Trophoblast cell (in vitro differentiated cells and primary cell): ENCODE measurements around the gene MGP.

Source experiments
- DNase-seq, 2 donors: peaks; one replicate each; pipeline ENCODE4 v3.0.0-alpha.2; 2016
- H2AFZ ChIP-seq: 2 replicates; pipeline ENCODE4 v1.6.1; 2013; ENCODE audit warnings: low read length, moderate library complexity, mild to moderate bottlenecking; ENCODE audit not compliant: insufficient read depth, poor library complexity
- H2AK5ac ChIP-seq: 2 replicates; pipeline ENCODE4 v1.6.1; 2013; ENCODE audit warnings: mild to moderate bottlenecking, low read length
- H2BK120ac ChIP-seq: 2 replicates; pipeline ENCODE4 v1.6.1; 2013; ENCODE audit warnings: low read length, mild to moderate bottlenecking, moderate library complexity; ENCODE audit not compliant: insufficient read depth, poor library complexity
- H2BK12ac ChIP-seq: 2 replicates; pipeline ENCODE4 v1.6.1; 2013; ENCODE audit warnings: mild to moderate bottlenecking, low read length, moderate library complexity
- H2BK5ac ChIP-seq: 2 replicates; pipeline ENCODE4 v1.6.1; 2013; ENCODE audit warnings: low read length, low read depth, moderate library complexity, mild to moderate bottlenecking; ENCODE audit not compliant: poor library complexity
- H3K14ac ChIP-seq: 2 replicates; pipeline ENCODE4 v1.6.1; 2013; ENCODE audit warnings: mild to moderate bottlenecking, low read length
- H3K18ac ChIP-seq: 2 replicates; pipeline ENCODE4 v1.6.1; 2013; ENCODE audit warnings: mild to moderate bottlenecking, low read length
- H3K23ac ChIP-seq: 2 replicates; pipeline ENCODE4 v1.6.1; 2013; ENCODE audit warnings: low read length
- H3K27ac ChIP-seq: 2 replicates; pipeline ENCODE4 v1.5.1; 2013; ENCODE audit warnings: low read depth, mild to moderate bottlenecking, inconsistent platforms, low read length, moderate library complexity
- H3K27me3 ChIP-seq: 2 replicates; pipeline ENCODE4 v1.6.1; 2013; ENCODE audit warnings: inconsistent platforms, mild to moderate bottlenecking, low read length, moderate library complexity; ENCODE audit not compliant: insufficient read depth
- H3K36me3 ChIP-seq, 2 experiments: 1 replicate in 1 of 2; 2 replicates in 1 of 2; pipeline ENCODE4 v1.6.1; 2013; ENCODE audit warnings: low read length in 2 of 2, mild to moderate bottlenecking in 2 of 2, moderate library complexity in 1 of 2; ENCODE audit not compliant: insufficient read depth in 2 of 2, control insufficient read depth in 1 of 2
- H3K4ac ChIP-seq: 2 replicates; pipeline ENCODE4 v1.6.1; 2013; ENCODE audit warnings: low read depth, mild to moderate bottlenecking, low read length, moderate library complexity
- H3K4me1 ChIP-seq, 2 experiments: 1 replicate in 1 of 2; 2 replicates in 1 of 2; pipeline ENCODE4 v1.6.1; 2013; ENCODE audit warnings: low read length in 2 of 2, mild to moderate bottlenecking in 2 of 2, moderate library complexity in 1 of 2; ENCODE audit not compliant: insufficient read depth in 2 of 2, control insufficient read depth in 1 of 2
- H3K4me2 ChIP-seq: 2 replicates; pipeline ENCODE4 v1.6.1; 2013; ENCODE audit warnings: inconsistent platforms, mild to moderate bottlenecking, low read length, moderate library complexity
- H3K4me3 ChIP-seq: 2 replicates; pipeline ENCODE4 v1.5.1; 2013; ENCODE audit warnings: mild to moderate bottlenecking, low read depth, low read length, inconsistent platforms
- H3K79me1 ChIP-seq: one replicate; pipeline ENCODE4 v1.6.1; 2013; ENCODE audit warnings: low read length
- H3K79me2 ChIP-seq: 2 replicates; pipeline ENCODE4 v1.6.1; 2013; ENCODE audit warnings: low read length, mild to moderate bottlenecking; ENCODE audit not compliant: control insufficient read depth, insufficient read depth, poor library complexity
- H3K9ac ChIP-seq: 2 replicates; pipeline ENCODE4 v1.6.1; 2013; ENCODE audit warnings: mild to moderate bottlenecking, low read length
- H3K9me3 ChIP-seq: 2 replicates; pipeline ENCODE4 v1.6.1; 2013; ENCODE audit warnings: low read depth, mild to moderate bottlenecking, control low read depth, inconsistent platforms, low read length; ENCODE audit not compliant: insufficient read depth
- H4K12ac ChIP-seq: 2 replicates; pipeline ENCODE4 v1.6.1; 2013; ENCODE audit warnings: low read depth, mild to moderate bottlenecking, low read length, moderate library complexity
- H4K8ac ChIP-seq: 2 replicates; pipeline ENCODE4 v1.6.1; 2013; ENCODE audit warnings: low read depth, mild to moderate bottlenecking, low read length, moderate library complexity
- H4K91ac ChIP-seq: one replicate; pipeline ENCODE4 v1.6.1; 2013; ENCODE audit warnings: low read depth, mild to moderate bottlenecking, low read length, moderate library complexity
- WGBS: extraction: QIAGEN DNeasy Blood & Tissue Kit; methylation state at CpG from one replicate; pipeline ENCODE4 v1.1.7; 2013; ENCODE audit warnings: missing lambda C conversion rate; ENCODE audit not compliant: insufficient read length, insufficient coverage; ENCODE audit errors: extremely low coverage; 5-methylcytosine and 5-hydroxymethylcytosine counted together

MGP gene

GRCh38 chr12:14880890-14881453 lies 4.7 kb downstream of the MGP start:
- no peak for DNase-seq
- Histone ChIP-seq H3K18ac (no peak overlapping the region), H2AK5ac (no peak overlapping the region), H3K4me2 (no peak overlapping the region), H2BK12ac (no peak overlapping the region), H3K27me3 (no peaks in the 10 kb centered on the region), H3K4me3 (no peak overlapping the region), H2AFZ (no peak overlapping the region), H3K14ac (no peak overlapping the region), H4K91ac (no peak overlapping the region), H3K79me2 (no peaks in the 10 kb centered on the region), H3K9ac (no peak overlapping the region), H2BK120ac (no peak overlapping the region), H2BK5ac (no peak overlapping the region), H3K36me3 (no peaks in the 10 kb centered on the region), H4K12ac (no peak overlapping the region), H3K23ac (no peak overlapping the region), H4K8ac (no peak overlapping the region), H3K9me3 (no peaks in the 10 kb centered on the region), H3K27ac (no peak overlapping the region), H3K79me1 (no peaks in the 10 kb centered on the region), H3K4ac (no peak overlapping the region), H3K4me1 (no peaks in the 10 kb centered on the region)
- no CpG with 5 or more reads among the region's 6 CpGs for WGBS

- H3K4me1 ChIP-seq = no peaks in the 10 kb centered on the region
- H3K4me3 ChIP-seq = no peak overlapping the region
Observed at GRCh38 chr12:14879222-14879933, 6.3 kb downstream of the MGP start.

GRCh38 chr12:14878488-14878887 lies 7.2 kb downstream of the MGP start:
- Histone ChIP-seq H3K79me1 (no peaks in the 10 kb centered on the region), H3K27me3 (no peaks in the 10 kb centered on the region), H3K36me3 (no peaks in the 10 kb centered on the region), H2BK12ac (no peak overlapping the region), H3K4ac (no peak overlapping the region), H2BK120ac (no peak overlapping the region), H3K27ac (no peak overlapping the region), H4K8ac (no peak overlapping the region), H3K18ac (no peak overlapping the region), H3K4me1 (no peaks in the 10 kb centered on the region), H2AFZ (no peak overlapping the region), H3K4me3 (no peak overlapping the region), H2AK5ac (no peak overlapping the region), H3K4me2 (no peak overlapping the region), H2BK5ac (no peak overlapping the region), H3K9me3 (no peaks in the 10 kb centered on the region), H3K9ac (no peak overlapping the region), H3K79me2 (no peaks in the 10 kb centered on the region), H3K23ac (no peak overlapping the region), H4K91ac (no peak overlapping the region), H4K12ac (no peak overlapping the region), H3K14ac (no peak overlapping the region)
- DNase-seq = no peak
- no CpG with 5 or more reads among the region's 1 CpG for WGBS

More at GRCh38 chr12:14879222-14879933, 6.3 kb downstream of the MGP start:
- Histone ChIP-seq H3K4me2 (no peak overlapping the region), H2BK120ac (no peak overlapping the region), H3K14ac (no peak overlapping the region), H4K91ac (no peak overlapping the region), H3K23ac (no peak overlapping the region), H2AK5ac (no peak overlapping the region), H4K12ac (no peak overlapping the region), H3K27me3 (no peaks in the 10 kb centered on the region), H3K27ac (no peak overlapping the region), H3K36me3 (no peaks in the 10 kb centered on the region), H3K9me3 (no peaks in the 10 kb centered on the region), H3K79me2 (no peaks in the 10 kb centered on the region), H3K9ac (no peak overlapping the region), H2AFZ (no peak overlapping the region), H2BK5ac (no peak overlapping the region), H2BK12ac (no peak overlapping the region), H3K4ac (no peak overlapping the region), H3K79me1 (no peaks in the 10 kb centered on the region), H3K18ac (no peak overlapping the region), H4K8ac (no peak overlapping the region)
- WGBS = no CpG with 5 or more reads among the region's 8 CpGs
- DNase-seq = no peak

GRCh38 chr12:14876833-14877232 lies 8.8 kb downstream of the MGP start:
- Histone ChIP-seq H2AFZ (no peak overlapping the region), H3K9ac (no peak overlapping the region), H3K9me3 (no peaks in the 10 kb centered on the region), H3K27ac (no peak overlapping the region), H2BK12ac (no peak overlapping the region), H3K14ac (no peak overlapping the region), H3K79me2 (no peaks in the 10 kb centered on the region), H3K4ac (no peak overlapping the region), H3K4me3 (no peak overlapping the region), H3K79me1 (no peaks in the 10 kb centered on the region), H3K4me2 (no peak overlapping the region), H4K12ac (no peak overlapping the region), H2BK5ac (no peak overlapping the region), H2BK120ac (no peak overlapping the region), H2AK5ac (no peak overlapping the region), H3K27me3 (no peaks in the 10 kb centered on the region), H3K4me1 (no peaks in the 10 kb centered on the region), H3K23ac (no peak overlapping the region), H4K8ac (no peak overlapping the region), H4K91ac (no peak overlapping the region), H3K36me3 (no peaks in the 10 kb centered on the region), H3K18ac (no peak overlapping the region)
- no CpG with 5 or more reads among the region's 2 CpGs for WGBS
- DNase-seq = no peak
